NB4 (cell line): ENCODE data around the gene LRMDA.

Experiments
- CTCF ChIP-seq: IDR thresholded peaks from one replicate; pipeline ENCODE4 v1.5.1; 2012; ENCODE audit warnings: low read depth, low read length
- POLR2A ChIP-seq: IDR thresholded peaks from 2 replicates; pipeline ENCODE4 v1.6.1; 2011; ENCODE audit warnings: mild to moderate bottlenecking; ENCODE audit not compliant: insufficient read length; ENCODE audit errors: extremely low read depth

- TF ChIP-seq POLR2A: no peak
- TF ChIP-seq CTCF: no peak
Observed at GRCh38 chr10:75709811-75710210, 278.4 kb downstream of the LRMDA start.
